Hematopoietic multipotent progenitor cell treated with erythropoietin and hydrocortisone succinate and interleukin-3 and kit ligand, for 4 days (in vitro differentiated cells): Measurements from ENCODE around the gene RHOBTB3.
"Not testable (repeated sequence)": the region's sequence is repeated elsewhere in the genome, so short reads cannot be mapped to it uniquely, and the experiment has no call there.

ENCODE experiments used
- DNase-seq: peaks from one replicate; pipeline ENCODE4 v3.0.0-alpha.2; 2015

RHOBTB3 gene

DNA sequence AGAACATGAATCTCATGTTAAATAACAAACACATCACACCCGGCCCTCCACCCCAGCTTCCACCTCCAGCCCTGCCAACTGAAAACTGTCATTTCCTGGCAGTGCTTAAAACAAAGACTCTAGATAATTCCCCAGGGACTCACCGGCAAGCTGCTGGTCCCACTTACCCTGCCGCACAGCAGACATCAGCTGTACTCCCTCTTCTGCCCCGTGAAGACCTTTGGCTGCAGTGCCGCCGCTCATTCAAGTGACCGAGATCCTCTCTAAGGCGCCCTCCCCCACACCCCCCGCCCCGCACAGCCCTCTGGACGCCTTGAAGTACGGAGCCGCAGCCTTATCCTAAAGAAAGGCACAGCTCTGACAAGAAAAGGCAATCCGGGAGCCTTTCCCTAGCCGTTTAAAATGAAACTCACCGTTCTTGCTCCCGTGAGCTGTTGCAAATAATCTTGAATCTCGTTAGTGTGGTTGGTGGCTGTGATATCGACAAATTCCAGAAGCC lies 91.0 kb downstream of the RHOBTB3 start:
- peak; percentile 76 for DNase-seq

DNA sequence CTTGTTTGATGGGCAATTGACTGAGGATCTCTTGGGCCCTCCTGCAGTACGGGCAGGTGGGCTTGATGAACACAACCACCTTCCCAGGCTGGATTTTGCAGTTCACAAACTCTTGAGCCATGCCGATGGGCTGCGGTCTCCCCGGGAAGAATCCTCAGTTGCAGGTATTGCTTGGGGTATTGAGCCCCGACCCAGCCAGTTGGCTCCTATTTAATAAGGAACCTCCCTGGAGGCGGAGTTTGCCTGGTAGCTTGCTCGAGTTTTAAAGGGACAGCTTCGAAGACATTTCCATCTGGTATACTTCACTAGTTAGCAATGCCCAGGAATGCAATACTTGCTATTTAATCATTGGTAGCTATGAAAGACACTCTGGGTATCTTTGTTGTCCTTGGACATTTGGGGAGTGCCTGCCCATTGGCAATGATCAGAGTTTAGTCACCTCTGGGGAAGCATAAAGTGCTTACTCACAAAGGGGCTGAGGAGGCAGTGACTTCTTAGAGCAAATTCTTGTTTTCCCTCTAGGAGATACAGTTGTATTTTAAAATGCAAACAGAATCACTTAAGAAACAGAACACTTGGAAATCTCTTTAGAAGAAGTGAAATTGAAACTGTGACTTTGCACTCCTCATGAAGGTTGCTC lies 91.5 kb downstream of the RHOBTB3 start, which contains the start of gene GLRX:
GLRX (minus strand) TSS at position 185 of the 640 bp plus-strand sequence; CDS start at position 121, 64 bp downstream.
- peak; percentile 92 for DNase-seq

DNA sequence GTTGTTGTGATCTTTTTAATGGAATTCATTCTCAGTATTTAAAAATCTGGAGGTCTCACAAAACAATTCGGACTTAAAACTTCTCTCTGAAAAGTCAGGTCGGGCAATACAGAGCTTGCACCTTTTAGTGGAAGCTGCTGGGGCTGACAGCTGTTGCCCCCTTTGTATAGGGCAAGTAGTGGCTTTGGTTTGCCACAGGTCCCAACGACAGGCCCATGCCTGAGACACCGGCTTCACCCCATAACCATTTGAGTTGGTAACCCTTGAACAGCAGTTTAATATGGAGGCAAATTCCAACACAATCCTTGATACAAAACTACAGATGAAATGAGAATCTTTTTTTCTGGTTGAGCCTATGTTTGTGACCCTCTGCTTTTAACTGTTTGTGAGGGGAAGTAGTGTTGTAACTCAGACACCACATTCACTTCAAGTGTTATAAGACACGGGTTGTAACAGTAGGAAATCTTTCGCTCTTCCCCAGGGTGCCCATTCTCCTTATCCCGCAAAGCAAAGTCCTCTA lies 92.1 kb downstream of the RHOBTB3 start:
- DNase-seq = peak; percentile 37

DNA sequence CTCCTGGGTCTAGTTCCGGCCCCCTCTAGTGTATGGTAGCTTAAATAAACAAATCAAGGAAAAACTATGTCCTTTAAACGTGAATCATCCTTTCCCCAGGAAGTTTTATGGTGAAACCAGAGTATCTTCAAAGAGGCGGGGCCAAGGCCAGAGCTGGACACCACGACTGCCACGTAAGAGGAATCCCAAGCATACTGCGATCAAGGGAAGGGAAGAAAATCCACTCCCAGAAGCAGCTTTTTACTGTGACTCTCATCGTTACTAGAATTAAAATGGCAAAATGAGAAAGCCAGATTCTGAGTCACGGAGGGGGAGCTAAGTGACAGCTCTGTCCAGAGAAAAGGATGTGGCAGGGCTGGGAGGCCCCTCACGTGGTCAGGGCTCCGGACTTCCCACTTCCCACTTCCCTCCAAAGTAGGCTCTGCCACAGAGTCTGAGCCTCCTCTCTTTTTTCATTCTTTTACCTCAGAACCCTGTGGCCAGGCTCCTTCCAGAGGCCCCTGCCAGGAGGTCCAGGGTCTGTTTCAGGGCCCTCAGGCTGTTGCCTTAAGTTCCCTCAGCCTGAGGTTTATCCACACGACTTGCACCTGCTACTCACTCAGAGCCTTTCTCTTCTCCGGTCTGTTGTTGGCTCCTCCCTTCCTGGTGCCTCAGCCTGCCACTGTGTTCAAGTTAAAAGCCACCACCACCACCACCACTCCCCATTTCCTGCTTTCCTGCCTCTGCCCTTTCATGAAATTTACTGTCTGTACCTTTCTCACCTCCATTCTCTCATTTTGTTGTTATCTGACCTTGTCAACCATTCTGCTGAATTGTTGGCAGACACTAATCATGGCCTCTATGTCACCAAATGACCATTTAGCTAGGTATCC lies 92.8 kb downstream of the RHOBTB3 start:
- peak; percentile 88 for DNase-seq

DNA sequence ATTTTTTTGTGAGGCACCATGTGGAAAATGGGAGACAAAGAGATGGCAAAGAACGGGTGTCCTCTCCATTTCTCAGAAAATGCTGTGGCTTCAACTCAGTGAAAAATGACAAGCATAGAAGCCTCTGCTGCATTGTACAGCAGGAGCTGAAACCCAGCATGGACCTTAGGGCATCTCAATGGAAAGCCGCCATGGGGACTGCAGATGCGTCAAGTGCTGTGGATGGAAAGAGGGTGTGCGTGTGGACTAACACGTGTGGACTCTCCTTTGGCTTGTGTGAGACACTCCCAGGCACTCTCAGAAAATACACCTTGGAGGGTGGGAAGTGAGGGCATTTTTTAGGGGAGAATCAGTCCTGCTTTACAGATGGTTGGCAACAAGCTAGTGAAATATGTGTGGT lies 93.6 kb downstream of the RHOBTB3 start:
- no peak for DNase-seq

DNA sequence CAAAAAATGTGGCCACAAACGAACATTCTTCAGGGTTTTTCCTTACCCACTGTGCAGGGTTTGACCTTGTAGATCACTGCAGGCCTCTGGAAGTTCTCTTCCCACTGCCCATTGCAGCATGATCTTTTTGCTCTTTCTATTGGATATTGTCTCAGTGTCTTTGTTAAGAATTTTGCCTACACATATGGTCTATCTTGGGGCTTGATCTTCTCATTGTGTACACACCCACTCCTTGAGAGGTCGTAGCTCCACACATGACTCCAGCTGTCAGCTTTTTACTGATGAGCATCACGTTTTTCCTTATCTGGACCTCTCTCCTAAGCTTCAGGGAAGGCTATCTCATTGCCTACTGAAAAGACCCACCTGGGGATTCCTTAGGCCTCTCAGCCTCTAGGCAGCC lies 94.4 kb downstream of the RHOBTB3 start:
- peak; percentile 72 for DNase-seq

DNA sequence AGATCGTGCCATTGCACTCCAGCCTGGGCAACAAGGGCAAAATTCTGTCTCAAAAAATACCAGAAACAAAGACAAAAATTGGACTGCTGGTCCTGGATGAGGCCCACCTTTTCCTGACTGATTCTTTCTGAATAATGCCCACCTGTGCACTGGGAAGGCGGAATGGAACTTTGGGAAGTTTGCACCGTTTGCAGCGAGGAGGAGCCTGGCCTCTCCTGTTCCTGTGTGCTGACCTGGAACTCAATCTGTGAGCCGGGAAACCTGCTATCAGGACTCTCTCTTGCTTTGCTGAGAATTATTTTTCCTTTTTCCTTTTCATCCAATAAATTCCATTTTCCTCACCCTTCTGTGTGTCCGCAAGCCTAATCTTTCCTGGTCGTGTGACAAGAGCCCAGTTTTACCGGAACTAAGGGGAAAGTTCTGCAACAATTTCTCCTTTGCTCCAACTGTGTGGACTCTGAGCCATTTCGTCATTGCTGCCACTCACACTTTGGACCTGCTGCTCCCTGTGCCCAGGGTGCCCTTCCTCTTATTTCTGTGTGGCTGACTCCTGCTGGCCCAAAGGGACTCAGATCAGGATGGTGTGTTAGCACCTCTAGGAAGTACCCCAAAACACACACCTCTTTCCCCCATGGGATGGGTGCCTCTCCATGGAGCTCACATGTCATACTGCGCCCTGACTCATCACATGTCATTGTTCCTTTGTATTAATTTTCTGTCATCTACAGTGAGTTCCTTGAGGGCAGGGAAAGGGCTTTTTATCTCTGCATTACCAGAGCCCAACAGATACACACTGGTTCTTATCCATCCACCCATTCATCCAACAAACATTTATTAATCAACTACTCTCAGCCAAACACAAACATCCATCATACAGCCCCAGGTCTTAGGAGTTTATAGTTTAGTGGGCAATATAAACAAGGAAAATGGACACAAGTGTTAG lies 96.1 kb downstream of the RHOBTB3 start:
- peak; percentile 81 for DNase-seq

DNA sequence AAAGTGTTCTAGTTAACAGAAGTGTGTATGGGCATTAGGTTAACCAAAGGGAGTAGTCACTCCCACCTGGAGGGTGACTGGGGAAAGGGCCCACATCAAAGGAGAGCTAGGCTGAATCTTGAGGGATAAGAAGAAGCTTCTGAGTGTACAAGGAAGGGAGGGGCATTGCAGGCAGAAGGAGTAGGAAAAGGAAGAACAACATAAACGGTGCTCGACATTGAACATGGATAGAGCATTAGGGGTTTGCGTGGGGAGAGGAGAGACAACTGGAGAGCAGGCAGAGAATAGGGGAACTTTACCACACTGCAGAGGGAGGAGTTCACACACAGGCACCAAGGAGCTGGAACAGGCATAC lies 96.7 kb downstream of the RHOBTB3 start:
- DNase-seq = peak; percentile 48

DNA sequence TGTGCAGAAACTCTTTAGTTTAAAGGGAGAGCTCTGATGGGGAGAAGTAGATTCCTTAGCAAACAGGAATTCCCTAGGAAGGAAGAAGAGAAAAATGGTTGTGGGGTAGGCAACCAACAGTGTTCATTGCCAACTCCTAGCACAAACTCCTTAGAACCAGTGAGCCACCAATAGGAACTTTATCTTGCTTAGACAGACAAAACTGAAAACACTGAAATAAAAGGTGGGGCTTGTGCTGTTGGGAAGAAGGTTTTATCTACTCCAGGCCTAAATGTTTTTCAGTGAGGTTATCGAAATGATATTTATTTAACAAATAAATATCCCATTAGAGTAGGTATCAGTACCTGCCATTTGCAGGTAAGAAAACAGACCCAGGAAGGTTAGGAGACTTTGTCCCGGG lies 99.1 kb downstream of the RHOBTB3 start:
- DNase-seq = peak; percentile 69

DNA sequence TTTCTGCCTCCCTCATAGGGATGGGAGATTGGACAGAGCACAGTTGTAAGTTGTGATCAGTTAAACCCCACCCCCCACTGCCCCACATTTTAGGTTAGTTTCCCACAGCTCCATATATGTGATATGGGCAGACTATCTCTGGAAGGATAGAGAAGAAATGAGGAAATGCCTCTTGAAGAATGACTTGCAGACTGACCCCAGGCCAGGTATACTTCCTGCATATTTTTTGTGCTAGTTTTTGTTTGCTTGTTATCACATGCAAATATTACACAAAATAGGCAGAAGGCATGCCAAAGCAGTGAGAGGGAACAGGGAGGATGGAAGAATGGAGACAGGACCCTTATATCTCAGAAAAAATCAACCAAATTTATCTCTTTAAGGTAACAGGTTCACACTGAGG lies 101.5 kb downstream of the RHOBTB3 start:
- peak; percentile 21 for DNase-seq

DNA sequence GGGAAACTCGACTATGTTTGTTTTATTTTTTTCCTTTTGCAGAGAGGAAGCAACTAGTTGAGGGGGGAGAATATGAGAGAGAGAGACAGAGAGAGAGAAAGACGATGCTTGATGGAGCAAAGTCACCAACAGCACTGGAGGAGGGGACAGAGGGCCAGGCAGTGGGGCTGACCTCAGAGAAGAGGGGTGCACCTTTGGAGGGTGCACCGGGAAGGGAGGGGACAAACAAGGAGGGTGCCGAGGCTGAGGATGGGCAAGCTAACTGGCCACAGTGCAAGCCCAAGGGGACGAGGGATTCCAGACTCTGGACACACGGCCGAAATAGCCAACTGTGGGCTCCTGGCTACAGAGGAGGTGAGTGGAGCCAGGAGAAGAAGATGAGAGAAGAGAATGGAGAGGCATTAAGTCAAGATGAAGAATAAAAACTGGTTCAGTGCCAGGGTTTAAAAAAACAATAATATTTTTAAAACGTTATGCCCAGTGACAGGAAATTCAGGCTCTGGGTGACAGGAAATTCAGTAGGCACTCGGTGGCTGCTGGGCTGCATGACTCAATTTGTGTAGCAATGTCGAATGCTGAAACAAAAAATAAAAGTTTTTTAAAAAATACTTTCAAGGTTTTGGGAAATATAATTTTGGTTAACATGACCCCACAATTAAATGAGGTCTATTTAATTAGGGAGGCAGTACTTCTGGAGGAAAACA lies 104.7 kb downstream of the RHOBTB3 start:
- peak; percentile 57 for DNase-seq

DNA sequence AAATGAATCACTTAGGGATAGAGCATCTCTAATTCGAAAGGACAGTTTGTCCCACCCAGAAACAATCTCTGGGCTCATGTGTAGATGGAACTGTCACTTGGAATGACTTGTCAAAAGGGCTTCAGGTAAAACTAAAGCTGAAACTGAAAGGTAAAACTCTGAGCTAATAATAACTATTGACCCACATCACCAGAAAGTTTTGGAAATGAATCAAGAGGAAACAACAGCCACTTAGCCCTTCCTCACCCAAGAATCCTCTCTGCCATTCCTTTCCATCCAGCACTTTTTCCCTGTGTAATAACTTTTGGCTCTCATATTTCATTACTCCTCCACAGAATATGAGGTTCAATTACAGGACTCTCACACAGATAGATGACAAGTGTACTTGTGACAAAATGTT lies 105.4 kb downstream of the RHOBTB3 start:
- DNase-seq = no peak

DNA sequence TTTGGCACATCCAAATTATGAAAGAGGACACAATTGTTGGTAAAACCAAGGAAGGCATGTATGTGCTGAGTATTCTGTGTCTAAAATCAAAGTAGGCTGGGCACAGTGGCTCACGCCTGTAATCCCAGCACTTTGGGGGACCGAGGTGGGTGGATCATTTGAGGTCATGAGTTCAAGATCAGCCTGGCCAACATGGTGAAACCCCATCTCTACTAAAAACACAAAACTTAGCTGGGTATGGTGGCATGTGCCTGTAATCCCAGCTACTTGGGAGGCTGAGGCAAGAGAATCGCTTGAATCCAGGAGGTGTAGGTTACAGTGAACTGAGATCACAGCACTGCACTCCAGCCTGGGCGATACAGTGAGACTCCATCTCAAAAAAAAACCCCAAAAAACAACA lies 105.8 kb downstream of the RHOBTB3 start:
- DNase-seq = not testable (repeated sequence)

DNA sequence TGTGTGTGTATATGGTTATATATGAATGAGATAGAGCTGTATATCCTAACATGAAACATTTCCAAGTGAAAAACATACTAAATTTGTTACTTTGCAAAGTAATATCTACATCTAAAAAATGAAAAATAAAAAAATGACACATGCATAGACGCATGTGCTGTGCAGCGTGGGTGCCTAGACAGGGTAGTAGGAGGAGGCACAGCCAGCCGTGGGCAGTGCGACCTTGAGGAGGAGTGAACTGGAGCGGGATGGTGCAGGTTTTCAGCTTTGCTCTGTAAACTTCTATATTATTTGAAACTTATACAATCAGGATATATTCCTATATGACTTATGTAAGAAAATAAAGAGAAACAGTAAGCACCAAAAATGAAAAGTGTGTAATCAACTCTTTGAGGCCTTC lies 106.4 kb downstream of the RHOBTB3 start:
- DNase-seq = no peak

DNA sequence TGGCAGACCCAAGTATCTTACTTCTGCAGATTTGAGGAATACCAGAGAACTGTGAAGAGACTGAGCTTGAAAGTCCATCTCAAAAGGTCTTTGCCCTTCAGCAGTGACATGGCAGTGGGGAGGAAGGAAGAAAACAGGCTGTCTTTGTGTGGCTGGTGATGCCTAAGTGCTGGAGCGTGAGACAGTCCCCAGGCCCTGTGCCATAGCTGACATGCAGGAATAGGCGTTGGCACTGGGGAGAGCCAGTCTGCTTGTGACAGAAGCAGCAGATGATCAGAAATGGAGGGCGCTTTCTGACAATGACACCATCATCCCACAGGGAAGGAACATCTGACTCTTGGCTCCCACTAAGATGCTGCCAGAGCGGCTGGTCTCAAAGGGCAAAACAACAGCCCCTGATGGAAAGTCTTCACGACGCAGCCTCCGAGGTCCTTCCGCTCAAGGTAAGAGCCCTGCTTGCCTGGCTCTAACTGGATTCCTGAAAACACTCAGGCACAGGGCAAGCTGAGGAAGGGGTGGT lies 106.9 kb downstream of the RHOBTB3 start:
- DNase-seq = no peak

DNA sequence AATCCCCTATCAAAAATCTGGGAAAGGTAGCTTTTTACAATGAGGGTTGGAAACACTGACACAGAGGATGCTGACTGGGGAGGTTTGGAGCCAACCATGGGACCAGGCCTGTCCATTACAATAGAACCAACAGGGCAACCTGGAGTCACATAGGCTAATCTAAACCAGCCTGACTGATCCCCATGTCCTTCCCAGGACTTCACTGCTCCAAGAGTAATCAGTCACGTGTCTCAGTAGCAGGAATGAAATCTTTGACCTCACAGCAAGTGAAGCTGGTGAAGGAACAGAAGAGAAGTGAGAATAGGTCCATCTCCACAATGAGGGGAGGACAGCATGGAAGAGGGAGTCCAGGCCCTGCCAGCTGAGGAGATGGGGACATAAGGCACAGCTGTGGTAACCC lies 107.4 kb downstream of the RHOBTB3 start:
- DNase-seq = no peak

DNA sequence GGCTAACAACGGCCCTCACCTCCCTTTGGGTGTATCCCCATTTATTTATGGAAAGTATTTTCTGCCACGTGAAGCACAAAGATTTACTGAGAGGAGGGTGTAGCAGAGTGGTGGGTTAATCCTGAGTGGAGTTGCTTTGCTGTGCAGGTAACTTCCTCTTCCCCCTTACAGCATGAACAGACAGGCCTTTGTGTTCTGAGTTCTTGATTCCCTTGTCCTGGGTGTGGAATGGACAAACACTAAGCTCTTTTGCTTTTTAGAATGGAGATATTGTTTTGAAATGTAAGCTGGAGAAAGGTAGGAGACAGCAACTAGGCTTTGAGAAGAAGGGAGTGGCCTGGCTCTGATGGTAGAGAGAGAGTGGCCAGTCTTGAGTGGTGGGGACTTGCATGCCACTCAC lies 108.5 kb downstream of the RHOBTB3 start:
- no peak for DNase-seq

DNA sequence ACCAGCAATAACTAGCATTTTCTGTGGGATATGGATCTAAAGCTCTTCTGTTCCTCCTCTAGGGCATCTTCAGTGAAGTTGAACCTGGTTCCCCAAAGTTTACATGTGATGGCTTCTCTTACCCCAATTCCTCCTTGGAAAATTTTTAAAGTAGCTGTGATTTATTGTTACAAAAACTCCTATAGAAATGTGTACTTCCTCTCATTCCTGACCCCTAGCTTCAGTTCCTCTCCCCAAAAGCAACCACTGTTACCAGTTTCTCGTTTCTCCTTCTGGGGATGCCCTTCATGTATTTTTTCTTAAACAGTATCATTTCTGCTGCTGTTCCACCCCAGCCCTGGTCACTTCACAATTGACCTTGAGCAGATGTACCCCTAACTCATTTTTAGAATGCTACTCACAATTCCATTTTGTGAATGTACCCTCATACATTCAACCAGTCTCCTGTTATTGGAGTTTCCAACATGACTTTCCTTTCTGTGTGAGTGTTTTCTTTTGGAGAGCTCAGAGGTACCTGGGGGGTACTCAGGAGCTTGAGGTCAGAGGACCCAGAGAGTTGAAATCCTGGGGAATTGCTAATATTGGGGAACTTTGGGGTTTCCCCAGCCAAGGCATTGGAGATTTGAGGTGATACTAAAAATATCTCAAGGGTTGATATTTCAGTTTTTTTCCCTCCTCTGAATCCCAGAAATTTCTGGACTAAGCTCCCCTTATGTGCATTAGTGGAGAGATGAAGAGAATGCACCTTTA lies 110.0 kb downstream of the RHOBTB3 start:
- no peak for DNase-seq

DNA sequence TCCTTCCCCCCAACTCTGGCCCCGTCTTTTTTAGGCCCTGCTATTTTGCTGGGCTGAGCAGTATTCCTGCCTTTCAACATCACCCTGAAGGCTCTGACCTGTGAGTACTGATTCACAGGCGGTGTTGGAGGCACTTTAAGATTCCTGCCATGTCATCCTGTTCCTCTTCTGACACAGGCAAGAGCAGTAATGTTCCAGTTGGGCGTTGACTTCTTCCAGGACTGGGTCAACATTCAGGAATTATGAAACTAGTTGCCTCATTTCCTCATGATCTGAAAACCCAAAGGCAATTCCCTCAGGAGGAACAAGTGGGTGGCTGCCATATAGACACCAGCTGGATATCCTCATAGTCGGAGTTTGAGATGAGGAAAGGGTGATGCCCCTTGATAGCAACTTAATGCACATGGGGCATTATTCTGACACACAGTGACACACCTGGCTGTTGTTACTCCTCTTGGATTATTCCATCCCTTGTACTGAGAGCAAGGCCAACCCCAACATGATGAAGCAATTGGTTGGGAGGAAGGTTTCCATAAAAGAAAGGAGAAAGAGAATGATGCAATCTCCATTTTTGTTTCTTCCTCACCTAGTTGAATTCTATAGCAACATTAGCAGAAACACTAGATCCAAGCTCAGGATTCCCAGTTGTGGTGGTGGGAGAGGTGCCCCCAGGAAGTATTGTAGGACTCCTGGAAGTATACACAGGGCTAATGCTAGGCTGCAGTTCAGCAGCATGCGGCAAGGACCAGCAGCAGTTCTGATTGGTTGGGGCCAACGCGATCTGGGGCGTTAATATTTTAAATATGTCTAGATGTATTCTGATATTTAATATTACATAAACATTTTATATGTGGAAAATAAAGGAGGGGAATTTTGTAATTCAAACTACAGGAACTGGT lies 111.0 kb downstream of the RHOBTB3 start:
- DNase-seq = no peak
